Prostate gland (tissue), 2 donors: Measurements from ENCODE around the gene PTPRT.

Experiments used
- POLR2A ChIP-seq: fragments of 450-650 bp; IDR thresholded peaks from one replicate; pipeline ENCODE4 v1.6.1; 2016; ENCODE audit warnings: antibody characterized with exemption, mild to moderate bottlenecking
- POLR2AphosphoS5 ChIP-seq: sonication (generic); formaldehyde crosslinking; IDR thresholded peaks from one replicate; pipeline ENCODE4 v1.6.1; 2017; ENCODE audit warnings: antibody characterized with exemption
- TF ChIP-seq, protein P1 (sequence below), 4 experiments: fragments of 200-600 bp in 2 of 4; fragments of 450-650 bp in 2 of 4; sonication (generic) in 2 of 4; IDR thresholded peaks; 1 replicate in 3 of 4; 2 replicates in 1 of 4; pipeline ENCODE4 v1.5.1; 2016 to 2019; ENCODE audit warnings: antibody characterized with exemption in 4 of 4, mild to moderate bottlenecking in 2 of 4, moderate library complexity in 2 of 4

DNA sequence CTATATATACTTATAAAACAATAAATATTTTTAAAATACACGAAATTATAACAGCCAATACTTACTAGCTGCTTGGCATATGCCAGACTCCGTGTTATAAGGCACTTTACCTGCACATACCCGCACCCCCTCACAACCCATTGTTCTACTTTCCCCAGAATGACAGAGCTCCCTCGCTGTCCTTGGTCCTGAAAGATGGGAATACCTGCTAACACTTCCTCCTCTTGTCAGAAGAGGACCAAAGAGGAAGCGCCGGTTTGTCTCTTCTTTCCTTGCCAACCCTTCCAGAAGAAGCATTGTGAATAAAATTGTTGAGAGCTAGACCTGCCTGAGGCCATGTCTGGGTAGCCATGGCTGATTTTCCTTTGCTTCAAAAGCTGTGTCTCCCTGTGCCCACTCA lies 149.3 kb downstream of the PTPRT start:
- no peak for TF ChIP-seq POLR2AphosphoS5
- TF ChIP-seq POLR2A: no peak
- TF ChIP-seq, protein P1, sequence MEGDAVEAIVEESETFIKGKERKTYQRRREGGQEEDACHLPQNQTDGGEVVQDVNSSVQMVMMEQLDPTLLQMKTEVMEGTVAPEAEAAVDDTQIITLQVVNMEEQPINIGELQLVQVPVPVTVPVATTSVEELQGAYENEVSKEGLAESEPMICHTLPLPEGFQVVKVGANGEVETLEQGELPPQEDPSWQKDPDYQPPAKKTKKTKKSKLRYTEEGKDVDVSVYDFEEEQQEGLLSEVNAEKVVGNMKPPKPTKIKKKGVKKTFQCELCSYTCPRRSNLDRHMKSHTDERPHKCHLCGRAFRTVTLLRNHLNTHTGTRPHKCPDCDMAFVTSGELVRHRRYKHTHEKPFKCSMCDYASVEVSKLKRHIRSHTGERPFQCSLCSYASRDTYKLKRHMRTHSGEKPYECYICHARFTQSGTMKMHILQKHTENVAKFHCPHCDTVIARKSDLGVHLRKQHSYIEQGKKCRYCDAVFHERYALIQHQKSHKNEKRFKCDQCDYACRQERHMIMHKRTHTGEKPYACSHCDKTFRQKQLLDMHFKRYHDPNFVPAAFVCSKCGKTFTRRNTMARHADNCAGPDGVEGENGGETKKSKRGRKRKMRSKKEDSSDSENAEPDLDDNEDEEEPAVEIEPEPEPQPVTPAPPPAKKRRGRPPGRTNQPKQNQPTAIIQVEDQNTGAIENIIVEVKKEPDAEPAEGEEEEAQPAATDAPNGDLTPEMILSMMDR (IDR thresholded peaks at IDR 0.05): no peak
